ENCODE measurements around the gene CRTC1. TPM values are rescaled to one million over a fixed set of nuclear protein-coding genes. Genes with fewer than 3 reads are reported as not detected.

The CRTC1 gene
- total RNA-seq, 4 donors from 2014 or later: 1.8 to 3.6 (median 2.1) TPM

DNA sequence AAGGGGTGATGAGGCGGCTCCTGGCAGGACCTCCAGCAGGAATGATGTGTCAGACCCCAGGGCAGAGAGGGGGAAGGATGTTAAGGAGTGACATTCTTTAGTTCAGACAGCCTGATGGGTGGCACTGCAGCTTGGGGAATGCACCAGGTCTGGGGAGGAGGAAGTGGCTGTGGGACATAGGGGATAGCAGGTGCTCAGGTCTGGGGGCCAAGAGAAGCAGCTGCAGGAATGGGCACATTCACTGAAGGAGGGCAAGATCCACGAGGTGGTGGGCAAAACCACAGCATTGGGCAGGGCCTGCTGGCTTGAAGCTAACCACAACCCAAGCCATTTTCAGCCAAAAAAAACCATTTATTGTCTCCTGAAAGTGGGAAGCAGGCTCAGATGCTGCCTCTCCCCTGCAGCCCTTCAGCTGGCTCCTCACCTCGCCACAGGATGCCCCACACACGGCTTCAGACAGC is 81.1 kb downstream of the CRTC1 start:
- 33 to 60% methylated on average over 1 to 3 of the region's 4 CpGs for WGBS, 2 donors
- no peaks in the 10 kb centered on the region for H3K9me3 ChIP-seq
- peaks cover 0 to 17% (median 0%) of the 10 kb centered on the region in 4 donors for H3K27me3 ChIP-seq
- DNase-seq: no peak
- intact Hi-C loops (cut with DNase I): no loop called here
- peaks cover 37 to 58% (median 42%) of the 10 kb centered on the region in 3 donors for H3K4me1 ChIP-seq
- H3K36me3 ChIP-seq: no peaks in the 10 kb centered on the region
- H3K27ac ChIP-seq: peak overlapping the region in 3 of 4 donors; percentile 25 to 39 (median 29)
- TF ChIP-seq CTCF (IDR thresholded peaks at IDR 0.05) (no peak), POLR2A (IDR thresholded peaks at IDR 0.05) (no peak)
- no peak overlapping the region for H3K4me3 ChIP-seq

GRCh38 chr19:18765224-18765623 is 81.7 kb downstream of the CRTC1 start:
- no peaks in the 10 kb centered on the region for H3K36me3 ChIP-seq
- no peak for DNase-seq
- H3K9me3 ChIP-seq: no peaks in the 10 kb centered on the region
- no peak for TF ChIP-seq POLR2A (IDR thresholded peaks at IDR 0.05)
- no peak for TF ChIP-seq CTCF (IDR thresholded peaks at IDR 0.05)
- peaks cover 37 to 52% (median 42%) of the 10 kb centered on the region in 3 donors for H3K4me1 ChIP-seq
- WGBS, 2 donors: 50 to 65% methylated on average over 2 of the region's 8 CpGs
- H3K27ac ChIP-seq: no peak overlapping the region
- intact Hi-C loops (cut with DNase I): no loop called here
- no peak overlapping the region for H3K4me3 ChIP-seq
- peaks cover 0 to 11% (median 0%) of the 10 kb centered on the region in 4 donors for H3K27me3 ChIP-seq

- Histone ChIP-seq H3K27me3 (peaks cover 0 to 18% (median 0%) of the 10 kb centered on the region in 4 donors), H3K9me3 (no peaks in the 10 kb centered on the region), H3K27ac (no peak overlapping the region), H3K4me3 (no peak overlapping the region), H3K36me3 (no peaks in the 10 kb centered on the region), H3K4me1 (peaks cover 16 to 31% (median 18%) of the 10 kb centered on the region in 3 donors)
- DNase-seq: no peak
- no peak for TF ChIP-seq POLR2A (IDR thresholded peaks at IDR 0.05)
- no peak for TF ChIP-seq CTCF (IDR thresholded peaks at IDR 0.05)
- 80 to 96% methylated on average over 2 to 8 of the region's 30 CpGs for WGBS, 2 donors
- intact Hi-C loops (cut with DNase I): no loop called here
Observed at GRCh38 chr19:18768046-18768771, 84.7 kb downstream of the CRTC1 start.

DNA sequence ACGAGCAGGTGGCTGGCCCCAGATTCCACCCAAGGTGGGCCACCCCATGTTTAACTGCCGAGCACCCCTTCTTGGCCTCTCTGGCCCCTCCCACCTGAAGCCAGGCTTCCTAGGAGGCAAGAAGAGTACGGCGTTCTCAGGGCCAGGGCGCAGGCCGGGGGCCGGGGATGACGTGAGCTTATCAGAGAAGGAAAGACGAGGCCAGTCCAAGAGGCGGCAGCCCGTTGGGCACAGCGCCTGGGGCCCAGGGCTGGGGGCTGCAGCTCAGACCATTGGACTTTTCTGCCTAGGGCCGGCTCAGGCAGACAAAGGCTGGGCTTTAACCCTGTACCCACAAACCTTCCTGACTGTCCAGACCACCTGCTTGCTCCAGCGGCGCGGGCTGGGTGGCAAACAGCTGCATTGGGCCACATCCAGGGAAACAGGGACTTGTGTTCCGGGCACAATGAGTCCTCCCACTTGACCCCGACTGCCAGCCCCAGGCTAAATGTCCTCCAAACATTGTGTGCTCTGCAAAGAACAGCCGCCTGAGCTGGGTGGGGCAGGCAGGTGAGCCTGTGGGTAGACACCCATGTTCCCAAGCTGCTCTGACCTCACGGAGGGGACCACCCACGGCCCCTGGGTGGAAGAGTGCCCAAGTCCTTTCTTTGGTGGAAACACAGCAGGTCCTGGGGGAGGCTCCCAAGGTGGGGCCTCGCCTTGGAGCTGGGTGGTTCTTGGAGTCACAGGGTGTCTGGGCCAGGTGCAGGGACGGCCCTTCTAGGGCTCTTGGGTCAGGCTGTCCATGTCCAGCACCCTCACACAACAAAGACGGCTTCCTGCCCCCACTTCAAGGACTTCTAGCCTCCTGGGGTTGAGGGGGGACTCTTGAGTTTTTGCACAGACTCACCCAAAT is 85.8 kb downstream of the CRTC1 start:
- H3K4me1 ChIP-seq: peaks cover 7 to 23% (median 10%) of the 10 kb centered on the region in 3 donors
- no peak for DNase-seq
- H3K27me3 ChIP-seq: peaks cover 0 to 27% (median 0%) of the 10 kb centered on the region in 4 donors
- intact Hi-C loops (cut with DNase I): no loop called here
- WGBS, 2 donors: 90 to 95% methylated on average over 4 to 7 of the region's 24 CpGs
- no peak overlapping the region for H3K4me3 ChIP-seq
- no peaks in the 10 kb centered on the region for H3K36me3 ChIP-seq
- TF ChIP-seq POLR2A (IDR thresholded peaks at IDR 0.05) (no peak), CTCF (IDR thresholded peaks at IDR 0.05) (no peak)
- no peak overlapping the region for H3K27ac ChIP-seq
- H3K9me3 ChIP-seq: no peaks in the 10 kb centered on the region
